HepG2 (cell line): ENCODE measurements around the gene WSCD1. TPM values are rescaled to one million over a fixed set of nuclear protein-coding genes. Genes with fewer than 3 reads are reported as not detected.
A peak's percentile ranks its signal among the peaks of the same experiment; 100 is the strongest.

Experiments
- ATF1 ChIP-seq: IDR thresholded peaks from 2 replicates; pipeline ENCODE4 v1.6.1; 2016; ENCODE audit warnings: mild to moderate bottlenecking, control low read depth
- CCDC6 ChIP-seq: sonication (generic); formaldehyde crosslinking; IDR thresholded peaks from 2 replicates; pipeline ENCODE4 v1.8.1; 2022; ENCODE audit warnings: mild to moderate bottlenecking, missing genetic modification reagents, moderate library complexity
- JDP2 ChIP-seq: sonication (generic); formaldehyde crosslinking; IDR thresholded peaks from 2 replicates; pipeline ENCODE4 v1.8.1; 2022; ENCODE audit warnings: missing genetic modification reagents, borderline replicate concordance
- MED13 ChIP-seq: sonication (generic); formaldehyde crosslinking; IDR thresholded peaks from 2 replicates; pipeline ENCODE4 v1.5.0; 2020; ENCODE audit warnings: missing genetic modification reagents
- NCOA5 ChIP-seq: sonication (generic); formaldehyde crosslinking; IDR thresholded peaks from 2 replicates; pipeline ENCODE4 v1.4.0; 2020; ENCODE audit warnings: missing genetic modification reagents
- PITX1 ChIP-seq: sonication (generic); formaldehyde crosslinking; IDR thresholded peaks from 2 replicates; pipeline ENCODE4 v1.5.1; 2020; ENCODE audit warnings: mild to moderate bottlenecking, missing genetic modification reagents
- PPARG ChIP-seq: conservative IDR thresholded peaks from 2 replicates; pipeline ENCODE4 v1.6.1; 2016; ENCODE audit warnings: missing biosample characterization, missing genetic modification reagents
- SALL1 ChIP-seq: sonication (generic); formaldehyde crosslinking; IDR thresholded peaks from 2 replicates; pipeline ENCODE4 v1.8.0; 2022; ENCODE audit warnings: mild to moderate bottlenecking, missing genetic modification reagents
- SCMH1 ChIP-seq: sonication (generic); formaldehyde crosslinking; IDR thresholded peaks from 2 replicates; pipeline ENCODE4 v1.9.0; 2021; ENCODE audit warnings: missing genetic modification reagents, mild to moderate bottlenecking, borderline replicate concordance
- SNAI1 ChIP-seq: sonication (generic); formaldehyde crosslinking; IDR thresholded peaks from 2 replicates; pipeline ENCODE4 v1.5.0; 2020; ENCODE audit warnings: mild to moderate bottlenecking, missing genetic modification reagents, borderline replicate concordance
- SNRNP70 ChIP-seq: fragments of 200-400 bp; formaldehyde crosslinking; IDR thresholded peaks from 2 replicates; pipeline ENCODE4 v1.6.1; 2017; ENCODE audit warnings: mild to moderate bottlenecking, low read depth, low read length, moderate library complexity
- SP5 ChIP-seq: IDR thresholded peaks from 2 replicates; pipeline ENCODE4 v1.6.1; 2016; ENCODE audit warnings: low read depth, borderline replicate concordance
- SRY ChIP-seq: sonication (generic); formaldehyde crosslinking; IDR thresholded peaks from 2 replicates; pipeline ENCODE4 v1.8.0; 2022; ENCODE audit warnings: mild to moderate bottlenecking, missing genetic modification reagents
- THAP11 ChIP-seq: IDR thresholded peaks from 2 replicates; pipeline ENCODE4 v1.6.1; 2016; ENCODE audit warnings: missing biosample characterization, missing genetic modification reagents
- ZFP41 ChIP-seq: sonication (generic); formaldehyde crosslinking; IDR thresholded peaks from 2 replicates; pipeline ENCODE4 v1.4.0; 2020; ENCODE audit warnings: mild to moderate bottlenecking, missing genetic modification reagents, borderline replicate concordance
- ZNF333 ChIP-seq: sonication (generic); formaldehyde crosslinking; IDR thresholded peaks from 2 replicates; pipeline ENCODE4 v1.4.0; 2020; ENCODE audit warnings: mild to moderate bottlenecking, missing genetic modification reagents, borderline replicate concordance
- ZNF34 ChIP-seq: sonication (generic); formaldehyde crosslinking; IDR thresholded peaks from 2 replicates; pipeline ENCODE4 v1.4.0; 2020; ENCODE audit warnings: mild to moderate bottlenecking, missing genetic modification reagents, borderline replicate concordance
- polyA plus RNA-seq, 8 experiments: library from polyadenylated mRNA; depleted of rRNA in 3 of 8; stranded (reverse) in 7 of 8; unstranded in 1 of 8; fragments of >200 nt; fragmentation: Illumina TruSeq in 4 of 8; extraction: Trizol in 4 of 8; gene quantifications; 2 replicates each; pipeline versions ENCODE4 v1.2.1 to v1.2.3, GENCODE V29; 2011 to 2016; ENCODE audit warnings: low read depth in 4 of 8, missing spikeins in 1 of 8, mixed read lengths in 1 of 8; ENCODE audit not compliant: insufficient read depth in 1 of 8
- total RNA-seq, 5 experiments: library from RNA; depleted of rRNA; stranded (reverse); fragments of >200 nt; fragmentation: Illumina TruSeq; extraction: Trizol; gene quantifications; 2 replicates each; pipeline ENCODE4 v1.2.3, GENCODE V29; 2016; ENCODE audit warnings: low read depth in 1 of 5
- TF ChIP-seq, protein P1 (sequence below): sonication (generic); formaldehyde crosslinking; IDR thresholded peaks from 2 replicates; pipeline ENCODE4 v1.8.1; 2023; ENCODE audit warnings: mild to moderate bottlenecking, missing genetic modification reagents
- TF ChIP-seq, protein P2 (sequence below): sonication (generic); formaldehyde crosslinking; IDR thresholded peaks from 2 replicates; pipeline ENCODE4 v1.5.0; 2020; ENCODE audit warnings: mild to moderate bottlenecking, missing genetic modification reagents, moderate library complexity
- TF ChIP-seq, protein P3 (sequence below): conservative IDR thresholded peaks from 2 replicates; pipeline ENCODE4 v1.6.1; 2018; ENCODE audit warnings: missing genetic modification reagents
- TF ChIP-seq, protein P4 (sequence below): sonication (generic); formaldehyde crosslinking; IDR thresholded peaks from 2 replicates; pipeline ENCODE4 v1.4.0; 2020; ENCODE audit warnings: low read depth, mild to moderate bottlenecking, missing genetic modification reagents
- TF ChIP-seq, protein P5 (sequence below): sonication (generic); formaldehyde crosslinking; IDR thresholded peaks from 2 replicates; pipeline ENCODE4 v1.5.0; 2020; ENCODE audit warnings: mild to moderate bottlenecking, missing genetic modification reagents
- TF ChIP-seq, protein P6 (sequence below), 2 experiments: fragments of 450-650 bp in 1 of 2; sonication (generic) in 1 of 2; formaldehyde crosslinking; IDR thresholded peaks; 2 replicates each; pipeline versions ENCODE4 v1.5.0 to v1.8.0; 2020 to 2022; ENCODE audit warnings: mild to moderate bottlenecking in 1 of 2, missing genetic modification reagents in 1 of 2

WSCD1 gene
- total and polyA plus RNA-seq, 2 of the 13 experiments (the other 11 are each of a cell fraction or from before 2014, with no cell fraction given): 0.24 to 2.7 TPM

DNA sequence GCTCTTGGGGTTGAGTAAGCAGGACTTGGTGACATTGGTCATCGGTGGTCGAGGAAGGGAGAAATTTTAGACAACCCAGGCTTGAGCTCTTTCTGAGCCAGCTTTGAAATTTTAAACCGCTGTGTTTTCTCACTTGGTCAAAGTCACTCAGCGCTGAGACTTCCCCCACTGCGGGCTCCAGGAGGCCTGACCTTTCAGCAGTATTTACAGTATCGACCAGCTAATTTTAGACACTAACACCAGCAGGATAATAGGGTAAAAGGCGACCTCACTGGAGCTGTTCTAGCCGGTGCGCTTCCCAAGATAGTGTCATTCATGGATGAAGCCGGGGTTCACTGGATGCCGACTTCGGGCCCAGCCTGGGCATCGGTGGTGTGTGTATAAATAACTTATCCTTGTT, 29.7 kb upstream of the WSCD1 start (continued):
- TF ChIP-seq, protein P1, sequence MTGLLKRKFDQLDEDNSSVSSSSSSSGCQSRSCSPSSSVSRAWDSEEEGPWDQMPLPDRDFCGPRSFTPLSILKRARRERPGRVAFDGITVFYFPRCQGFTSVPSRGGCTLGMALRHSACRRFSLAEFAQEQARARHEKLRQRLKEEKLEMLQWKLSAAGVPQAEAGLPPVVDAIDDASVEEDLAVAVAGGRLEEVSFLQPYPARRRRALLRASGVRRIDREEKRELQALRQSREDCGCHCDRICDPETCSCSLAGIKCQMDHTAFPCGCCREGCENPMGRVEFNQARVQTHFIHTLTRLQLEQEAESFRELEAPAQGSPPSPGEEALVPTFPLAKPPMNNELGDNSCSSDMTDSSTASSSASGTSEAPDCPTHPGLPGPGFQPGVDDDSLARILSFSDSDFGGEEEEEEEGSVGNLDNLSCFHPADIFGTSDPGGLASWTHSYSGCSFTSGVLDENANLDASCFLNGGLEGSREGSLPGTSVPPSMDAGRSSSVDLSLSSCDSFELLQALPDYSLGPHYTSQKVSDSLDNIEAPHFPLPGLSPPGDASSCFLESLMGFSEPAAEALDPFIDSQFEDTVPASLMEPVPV (CRISPR knock-in tag): no peak
- TF ChIP-seq SNAI1 (CRISPR knock-in tag) (no peak), SP5 (CRISPR knock-in tag) (no peak), SCMH1 (CRISPR knock-in tag) (no peak), PPARG (CRISPR knock-in tag) (peak; percentile 76), ZFP41 (no peak), SNRNP70 (no peak), ATF1 (CRISPR knock-in tag) (no peak), ZNF333 (CRISPR knock-in tag) (no peak), MED13 (CRISPR knock-in tag) (no peak), ZNF34 (CRISPR knock-in tag) (no peak), THAP11 (no peak), NCOA5 (no peak), PITX1 (CRISPR knock-in tag) (0 out of 2 replicates have a peak, but pooled peaks have one; percentile 18), SALL1 (CRISPR knock-in tag) (0 out of 2 replicates have a peak, but pooled peaks have one; percentile 16), SRY (CRISPR knock-in tag) (no peak), JDP2 (CRISPR knock-in tag) (no peak), CCDC6 (CRISPR knock-in tag) (no peak)
- TF ChIP-seq, protein P2, sequence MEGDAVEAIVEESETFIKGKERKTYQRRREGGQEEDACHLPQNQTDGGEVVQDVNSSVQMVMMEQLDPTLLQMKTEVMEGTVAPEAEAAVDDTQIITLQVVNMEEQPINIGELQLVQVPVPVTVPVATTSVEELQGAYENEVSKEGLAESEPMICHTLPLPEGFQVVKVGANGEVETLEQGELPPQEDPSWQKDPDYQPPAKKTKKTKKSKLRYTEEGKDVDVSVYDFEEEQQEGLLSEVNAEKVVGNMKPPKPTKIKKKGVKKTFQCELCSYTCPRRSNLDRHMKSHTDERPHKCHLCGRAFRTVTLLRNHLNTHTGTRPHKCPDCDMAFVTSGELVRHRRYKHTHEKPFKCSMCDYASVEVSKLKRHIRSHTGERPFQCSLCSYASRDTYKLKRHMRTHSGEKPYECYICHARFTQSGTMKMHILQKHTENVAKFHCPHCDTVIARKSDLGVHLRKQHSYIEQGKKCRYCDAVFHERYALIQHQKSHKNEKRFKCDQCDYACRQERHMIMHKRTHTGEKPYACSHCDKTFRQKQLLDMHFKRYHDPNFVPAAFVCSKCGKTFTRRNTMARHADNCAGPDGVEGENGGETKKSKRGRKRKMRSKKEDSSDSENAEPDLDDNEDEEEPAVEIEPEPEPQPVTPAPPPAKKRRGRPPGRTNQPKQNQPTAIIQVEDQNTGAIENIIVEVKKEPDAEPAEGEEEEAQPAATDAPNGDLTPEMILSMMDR (CRISPR knock-in tag): peak; percentile 30; the same call in 1 of the 2 replicates
- TF ChIP-seq, protein P3, sequence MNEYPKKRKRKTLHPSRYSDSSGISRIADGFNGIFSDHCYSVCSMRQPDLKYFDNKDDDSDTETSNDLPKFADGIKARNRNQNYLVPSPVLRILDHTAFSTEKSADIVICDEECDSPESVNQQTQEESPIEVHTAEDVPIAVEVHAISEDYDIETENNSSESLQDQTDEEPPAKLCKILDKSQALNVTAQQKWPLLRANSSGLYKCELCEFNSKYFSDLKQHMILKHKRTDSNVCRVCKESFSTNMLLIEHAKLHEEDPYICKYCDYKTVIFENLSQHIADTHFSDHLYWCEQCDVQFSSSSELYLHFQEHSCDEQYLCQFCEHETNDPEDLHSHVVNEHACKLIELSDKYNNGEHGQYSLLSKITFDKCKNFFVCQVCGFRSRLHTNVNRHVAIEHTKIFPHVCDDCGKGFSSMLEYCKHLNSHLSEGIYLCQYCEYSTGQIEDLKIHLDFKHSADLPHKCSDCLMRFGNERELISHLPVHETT (CRISPR knock-in tag): no peak
- TF ChIP-seq, protein P4, sequence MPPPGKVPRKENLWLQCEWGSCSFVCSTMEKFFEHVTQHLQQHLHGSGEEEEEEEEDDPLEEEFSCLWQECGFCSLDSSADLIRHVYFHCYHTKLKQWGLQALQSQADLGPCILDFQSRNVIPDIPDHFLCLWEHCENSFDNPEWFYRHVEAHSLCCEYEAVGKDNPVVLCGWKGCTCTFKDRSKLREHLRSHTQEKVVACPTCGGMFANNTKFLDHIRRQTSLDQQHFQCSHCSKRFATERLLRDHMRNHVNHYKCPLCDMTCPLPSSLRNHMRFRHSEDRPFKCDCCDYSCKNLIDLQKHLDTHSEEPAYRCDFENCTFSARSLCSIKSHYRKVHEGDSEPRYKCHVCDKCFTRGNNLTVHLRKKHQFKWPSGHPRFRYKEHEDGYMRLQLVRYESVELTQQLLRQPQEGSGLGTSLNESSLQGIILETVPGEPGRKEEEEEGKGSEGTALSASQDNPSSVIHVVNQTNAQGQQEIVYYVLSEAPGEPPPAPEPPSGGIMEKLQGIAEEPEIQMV (CRISPR knock-in tag): no peak
- TF ChIP-seq, protein P5, sequence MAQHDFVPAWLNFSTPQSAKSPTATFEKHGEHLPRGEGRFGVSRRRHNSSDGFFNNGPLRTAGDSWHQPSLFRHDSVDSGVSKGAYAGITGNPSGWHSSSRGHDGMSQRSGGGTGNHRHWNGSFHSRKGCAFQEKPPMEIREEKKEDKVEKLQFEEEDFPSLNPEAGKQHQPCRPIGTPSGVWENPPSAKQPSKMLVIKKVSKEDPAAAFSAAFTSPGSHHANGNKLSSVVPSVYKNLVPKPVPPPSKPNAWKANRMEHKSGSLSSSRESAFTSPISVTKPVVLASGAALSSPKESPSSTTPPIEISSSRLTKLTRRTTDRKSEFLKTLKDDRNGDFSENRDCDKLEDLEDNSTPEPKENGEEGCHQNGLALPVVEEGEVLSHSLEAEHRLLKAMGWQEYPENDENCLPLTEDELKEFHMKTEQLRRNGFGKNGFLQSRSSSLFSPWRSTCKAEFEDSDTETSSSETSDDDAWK (CRISPR knock-in tag): no peak
- TF ChIP-seq, protein P6, sequence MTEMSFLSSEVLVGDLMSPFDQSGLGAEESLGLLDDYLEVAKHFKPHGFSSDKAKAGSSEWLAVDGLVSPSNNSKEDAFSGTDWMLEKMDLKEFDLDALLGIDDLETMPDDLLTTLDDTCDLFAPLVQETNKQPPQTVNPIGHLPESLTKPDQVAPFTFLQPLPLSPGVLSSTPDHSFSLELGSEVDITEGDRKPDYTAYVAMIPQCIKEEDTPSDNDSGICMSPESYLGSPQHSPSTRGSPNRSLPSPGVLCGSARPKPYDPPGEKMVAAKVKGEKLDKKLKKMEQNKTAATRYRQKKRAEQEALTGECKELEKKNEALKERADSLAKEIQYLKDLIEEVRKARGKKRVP (CRISPR knock-in tag; IDR thresholded peaks at IDR 0.05): no peak
